ENCODE measurements around the gene FAM117A. TPM values are rescaled to one million over a fixed set of nuclear protein-coding genes. Genes with fewer than 3 reads are reported as not detected.
"Not testable (repeated sequence)": the region's sequence is repeated elsewhere in the genome, so short reads cannot be mapped to it uniquely, and the experiment has no call there.

Gene FAM117A
- total RNA-seq, 1 experiment from 2014 or later, result 21.8 TPM

GRCh38 chr17:49738456-49739163 lies 25.3 kb downstream of the FAM117A start:
- Histone ChIP-seq H3K36me3 (replicated peaks; ENCODE audit: control insufficient read depth, insufficient read depth, low read length) (no peaks in the 10 kb centered on the region), H3K4me3 (ENCODE audit: insufficient read depth, low read depth, low read length) (no peak overlapping the region), H3K27me3 (ENCODE audit: control insufficient read depth, insufficient read depth, low read length) (no peaks in the 10 kb centered on the region)
- no peak for DNase-seq

GRCh38 chr17:49734515-49735490 lies 29.1 kb downstream of the FAM117A start:
- H3K4me3 ChIP-seq (ENCODE audit: insufficient read depth, low read depth, low read length), result no peak overlapping the region
- DNase-seq, result no peak
- H3K36me3 ChIP-seq (replicated peaks; ENCODE audit: control insufficient read depth, insufficient read depth, low read length), result no peaks in the 10 kb centered on the region; the same call in 1 of the 2 replicates
- H3K27me3 ChIP-seq (ENCODE audit: control insufficient read depth, insufficient read depth, low read length), result no peaks in the 10 kb centered on the region

- DNase-seq, result no peak
- no peaks in the 10 kb centered on the region; the same call in 1 of the 2 replicates for H3K36me3 ChIP-seq (replicated peaks; ENCODE audit: control insufficient read depth, insufficient read depth, low read length)
- no peaks in the 10 kb centered on the region for H3K27me3 ChIP-seq (ENCODE audit: control insufficient read depth, insufficient read depth, low read length)
- H3K4me3 ChIP-seq (ENCODE audit: insufficient read depth, low read depth, low read length), result no peak overlapping the region
Observed at GRCh38 chr17:49731435-49731831, 32.5 kb downstream of the FAM117A start.

- DNase-seq, result no peak
- no peak overlapping the region for H3K4me3 ChIP-seq (ENCODE audit: insufficient read depth, low read depth, low read length)
- no peaks in the 10 kb centered on the region for H3K27me3 ChIP-seq (ENCODE audit: control insufficient read depth, insufficient read depth, low read length)
- H3K36me3 ChIP-seq (replicated peaks; ENCODE audit: control insufficient read depth, insufficient read depth, low read length), result no peaks in the 10 kb centered on the region; the same call in 1 of the 2 replicates
Observed at GRCh38 chr17:49730785-49731434, 33.0 kb downstream of the FAM117A start.

GRCh38 chr17:49730078-49730784 lies 33.7 kb downstream of the FAM117A start:
- Histone ChIP-seq H3K36me3 (replicated peaks; ENCODE audit: control insufficient read depth, insufficient read depth, low read length) (no peaks in the 10 kb centered on the region; the same call in 1 of the 2 replicates), H3K4me3 (ENCODE audit: insufficient read depth, low read depth, low read length) (no peak overlapping the region), H3K27me3 (ENCODE audit: control insufficient read depth, insufficient read depth, low read length) (no peaks in the 10 kb centered on the region)
- no peak for DNase-seq

- H3K4me3 ChIP-seq (ENCODE audit: insufficient read depth, low read depth, low read length), result no peak overlapping the region
- H3K36me3 ChIP-seq (replicated peaks; ENCODE audit: control insufficient read depth, insufficient read depth, low read length), result no peaks in the 10 kb centered on the region; the same call in 1 of the 2 replicates
- H3K27me3 ChIP-seq (ENCODE audit: control insufficient read depth, insufficient read depth, low read length), result no peaks in the 10 kb centered on the region
- no peak for DNase-seq
Observed at GRCh38 chr17:49729069-49729468, 34.9 kb downstream of the FAM117A start.

GRCh38 chr17:49728425-49728824 lies 35.5 kb downstream of the FAM117A start:
- Histone ChIP-seq H3K27me3 (ENCODE audit: control insufficient read depth, insufficient read depth, low read length) (no peaks in the 10 kb centered on the region), H3K4me3 (ENCODE audit: insufficient read depth, low read depth, low read length) (no peak overlapping the region), H3K36me3 (replicated peaks; ENCODE audit: control insufficient read depth, insufficient read depth, low read length) (no peaks in the 10 kb centered on the region; the same call in 1 of the 2 replicates)
- DNase-seq, result no peak

GRCh38 chr17:49727380-49727779 lies 36.6 kb downstream of the FAM117A start:
- peaks cover 2% of the 10 kb centered on the region for H3K36me3 ChIP-seq (replicated peaks; ENCODE audit: control insufficient read depth, insufficient read depth, low read length)
- H3K4me3 ChIP-seq (ENCODE audit: insufficient read depth, low read depth, low read length), result no peak overlapping the region
- no peaks in the 10 kb centered on the region for H3K27me3 ChIP-seq (ENCODE audit: control insufficient read depth, insufficient read depth, low read length)
- no peak for DNase-seq

- no peak overlapping the region for H3K4me3 ChIP-seq (ENCODE audit: insufficient read depth, low read depth, low read length)
- no peaks in the 10 kb centered on the region for H3K27me3 ChIP-seq (ENCODE audit: control insufficient read depth, insufficient read depth, low read length)
- peaks cover 8% of the 10 kb centered on the region for H3K36me3 ChIP-seq (replicated peaks; ENCODE audit: control insufficient read depth, insufficient read depth, low read length)
- no peak for DNase-seq
Observed at GRCh38 chr17:49725452-49726130, 38.3 kb downstream of the FAM117A start.

- H3K36me3 ChIP-seq (replicated peaks; ENCODE audit: control insufficient read depth, insufficient read depth, low read length), result peaks cover 16% of the 10 kb centered on the region
- not testable (repeated sequence) for DNase-seq; H3K27me3 ChIP-seq (ENCODE audit: control insufficient read depth, insufficient read depth, low read length); H3K4me3 ChIP-seq (ENCODE audit: insufficient read depth, low read depth, low read length)
Observed at GRCh38 chr17:49724552-49724951, 39.4 kb downstream of the FAM117A start.

GRCh38 chr17:49723423-49723822 lies 40.5 kb downstream of the FAM117A start:
- no peak for DNase-seq
- Histone ChIP-seq H3K27me3 (ENCODE audit: control insufficient read depth, insufficient read depth, low read length) (no peaks in the 10 kb centered on the region), H3K36me3 (replicated peaks; ENCODE audit: control insufficient read depth, insufficient read depth, low read length) (peaks cover 16% of the 10 kb centered on the region), H3K4me3 (ENCODE audit: insufficient read depth, low read depth, low read length) (no peak overlapping the region)

- no peak for DNase-seq
- Histone ChIP-seq H3K4me3 (ENCODE audit: insufficient read depth, low read depth, low read length) (no peak overlapping the region), H3K27me3 (ENCODE audit: control insufficient read depth, insufficient read depth, low read length) (no peaks in the 10 kb centered on the region), H3K36me3 (replicated peaks; ENCODE audit: control insufficient read depth, insufficient read depth, low read length) (peaks cover 25% of the 10 kb centered on the region)
Observed at GRCh38 chr17:49722066-49722465, 41.9 kb downstream of the FAM117A start.

- peaks cover 40% of the 10 kb centered on the region for H3K36me3 ChIP-seq (replicated peaks; ENCODE audit: control insufficient read depth, insufficient read depth, low read length)
- no peak overlapping the region for H3K4me3 ChIP-seq (ENCODE audit: insufficient read depth, low read depth, low read length)
- DNase-seq, result no peak
Observed at GRCh38 chr17:49717371-49717861, 46.5 kb downstream of the FAM117A start.

More at GRCh38 chr17:49717371-49717861, 46.5 kb downstream of the FAM117A start:
- no peaks in the 10 kb centered on the region for H3K27me3 ChIP-seq (ENCODE audit: control insufficient read depth, insufficient read depth, low read length)
